Measurements from ENCODE around the gene ELL3. TPM values are rescaled to one million over a fixed set of nuclear protein-coding genes. Genes with fewer than 3 reads are reported as not detected.
"Not testable (repeated sequence)": the region's sequence is repeated elsewhere in the genome, so short reads cannot be mapped to it uniquely, and the experiment has no call there.

ELL3 gene, protein sequence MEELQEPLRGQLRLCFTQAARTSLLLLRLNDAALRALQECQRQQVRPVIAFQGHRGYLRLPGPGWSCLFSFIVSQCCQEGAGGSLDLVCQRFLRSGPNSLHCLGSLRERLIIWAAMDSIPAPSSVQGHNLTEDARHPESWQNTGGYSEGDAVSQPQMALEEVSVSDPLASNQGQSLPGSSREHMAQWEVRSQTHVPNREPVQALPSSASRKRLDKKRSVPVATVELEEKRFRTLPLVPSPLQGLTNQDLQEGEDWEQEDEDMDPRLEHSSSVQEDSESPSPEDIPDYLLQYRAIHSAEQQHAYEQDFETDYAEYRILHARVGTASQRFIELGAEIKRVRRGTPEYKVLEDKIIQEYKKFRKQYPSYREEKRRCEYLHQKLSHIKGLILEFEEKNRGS
- 1.2 and 4.3 TPM in 2 replicates for total RNA-seq (2014; rRNA removed; shearing (Covaris generic))

DNA sequence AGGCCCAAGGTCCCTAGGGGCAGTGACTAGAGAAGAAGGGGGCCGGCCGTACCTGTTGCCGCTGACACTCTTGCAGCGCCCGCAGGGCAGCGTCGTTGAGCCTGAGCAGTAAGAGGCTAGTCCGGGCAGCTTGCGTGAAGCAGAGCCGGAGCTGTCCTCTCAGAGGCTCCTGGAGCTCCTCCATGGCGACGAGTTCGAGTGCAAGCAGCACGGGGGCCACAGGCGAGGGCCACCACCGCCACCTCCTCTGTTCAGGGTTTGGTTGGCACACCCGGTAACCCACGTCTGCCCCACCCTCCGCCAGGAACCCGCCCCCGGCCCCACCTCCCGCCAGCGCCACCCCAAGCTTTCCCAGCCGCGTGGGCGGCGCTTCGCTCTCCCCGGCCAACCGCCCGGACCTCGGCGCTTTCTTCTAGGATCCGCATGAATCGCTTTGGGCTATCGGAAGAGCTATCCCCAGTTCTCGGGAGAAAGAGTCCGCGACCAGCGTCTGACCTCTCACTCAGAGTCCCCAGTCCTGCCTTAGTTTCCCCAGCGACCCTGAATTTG is at the start of gene ELL3:
Gene ELL3, minus strand, starts transcription at position 249 of the 549 bp plus-strand sequence. Its CDS starts 65 bp downstream, at position 184.
- DNase-seq (ENCODE audit: low read depth), result peak; percentile 82

DNA sequence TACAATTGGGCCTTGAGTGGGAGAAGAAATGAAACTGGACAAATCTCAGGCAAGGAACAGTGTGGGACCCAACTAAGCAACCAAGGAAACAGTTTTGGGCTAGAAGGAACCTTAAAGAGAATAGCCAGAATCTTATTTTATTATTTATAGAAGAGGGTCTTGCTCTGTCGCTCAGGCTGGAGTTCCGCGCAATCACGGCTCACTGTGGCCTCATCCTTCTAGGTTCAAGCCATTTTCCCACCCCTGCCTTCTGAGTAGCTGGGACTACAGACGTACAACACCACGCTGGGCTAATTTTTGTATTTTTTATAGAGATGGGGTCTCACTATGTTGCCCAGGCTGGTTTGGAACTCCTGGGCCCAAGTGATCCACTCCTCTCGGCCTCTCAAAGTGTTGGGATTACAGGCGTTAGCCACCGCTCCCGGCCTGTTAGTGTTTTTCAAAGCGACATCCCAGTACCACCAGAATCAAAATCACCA is 49.3 kb upstream of the ELL3 start:
- no peak for DNase-seq (ENCODE audit: low read depth)

DNA sequence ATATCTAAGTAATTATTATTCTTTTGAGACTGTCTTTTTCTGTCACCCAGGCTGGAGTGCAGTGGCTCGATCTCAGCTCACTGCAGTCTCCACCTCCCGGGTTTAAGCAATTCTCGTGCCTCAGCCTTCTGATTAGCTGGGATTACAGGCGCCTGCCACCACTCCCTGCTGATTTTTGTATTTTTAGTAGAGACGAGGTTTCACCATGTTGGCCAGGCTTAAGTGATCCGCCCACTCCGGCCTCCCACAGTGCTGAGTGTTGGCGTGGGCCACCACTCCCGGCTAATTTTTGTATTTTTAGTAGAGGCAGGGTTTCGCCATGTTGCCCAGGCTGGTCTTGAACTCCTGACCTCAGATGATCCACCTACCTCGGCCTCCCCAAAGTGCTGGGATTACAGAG is 48.5 kb upstream of the ELL3 start:
- not testable (repeated sequence) for DNase-seq (ENCODE audit: low read depth)

DNA sequence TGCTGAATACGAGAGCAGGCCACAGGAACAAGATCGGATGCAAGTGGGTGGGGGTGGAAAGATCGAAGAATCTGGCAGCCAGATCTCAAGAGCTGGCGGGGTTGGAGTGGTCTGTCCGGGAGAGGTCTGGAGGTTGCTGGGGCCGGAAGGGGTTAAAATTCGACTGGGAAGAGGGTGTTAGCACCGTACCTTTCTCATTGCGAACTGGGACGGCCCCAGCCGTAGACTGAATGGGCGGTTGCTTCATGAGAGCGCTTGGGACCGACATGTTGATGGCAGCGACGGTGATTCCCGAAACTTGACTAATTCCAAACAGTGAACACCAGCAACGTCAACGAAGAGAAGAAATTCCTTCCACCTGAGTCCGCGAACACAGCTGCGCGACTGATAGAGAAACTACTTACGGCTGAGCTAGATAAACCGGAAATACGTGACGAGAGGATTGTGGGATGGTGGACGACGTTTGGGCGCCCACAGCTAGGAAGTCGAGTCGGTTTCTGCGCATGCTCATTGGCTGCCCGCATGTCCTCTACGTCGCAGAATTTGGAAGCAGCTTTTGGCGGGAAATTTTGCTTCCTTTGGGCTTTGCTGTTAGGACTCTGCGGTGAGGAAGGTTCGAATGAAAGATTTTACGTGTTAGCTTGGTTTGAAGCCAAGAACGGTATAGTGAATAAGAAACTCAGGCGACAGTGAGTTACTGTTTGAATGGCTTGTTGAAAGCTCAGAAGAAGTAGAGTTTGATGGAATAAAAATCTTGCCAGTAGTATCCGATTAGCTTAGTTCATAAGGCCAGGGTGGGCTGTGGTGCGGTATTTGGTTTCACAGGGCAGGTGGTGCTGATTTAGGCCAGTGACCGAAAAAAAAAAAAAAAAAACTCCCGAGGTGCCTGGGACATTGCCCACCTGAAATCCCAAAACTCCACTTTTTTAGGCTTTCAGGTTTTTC is 47.8 kb upstream of the ELL3 start, which contains the start of gene MFAP1:
Gene MFAP1, minus strand, starts transcription at position 389 of the 945 bp plus-strand sequence. Its CDS starts 121 bp downstream, at position 268.
- DNase-seq (ENCODE audit: low read depth), result peak; percentile 98

DNA sequence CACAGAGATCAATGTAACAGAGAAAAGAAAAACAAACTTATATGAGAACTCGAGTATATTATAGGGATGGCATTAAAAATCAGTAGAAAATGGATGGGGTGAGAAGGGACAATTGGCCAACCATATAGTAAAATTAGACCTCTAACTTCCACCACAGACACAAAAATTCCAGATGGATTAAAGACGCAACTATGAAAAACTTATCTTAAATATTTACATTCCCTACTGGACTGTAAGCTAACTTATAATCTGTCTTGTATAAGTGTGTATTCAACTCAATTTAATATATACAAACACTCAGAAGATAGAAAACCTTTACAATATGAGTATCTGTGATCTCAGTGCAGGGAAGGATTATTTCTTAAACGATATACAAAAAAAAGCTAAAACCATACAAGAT is 44.7 kb upstream of the ELL3 start:
- no peak for DNase-seq (ENCODE audit: low read depth)

DNA sequence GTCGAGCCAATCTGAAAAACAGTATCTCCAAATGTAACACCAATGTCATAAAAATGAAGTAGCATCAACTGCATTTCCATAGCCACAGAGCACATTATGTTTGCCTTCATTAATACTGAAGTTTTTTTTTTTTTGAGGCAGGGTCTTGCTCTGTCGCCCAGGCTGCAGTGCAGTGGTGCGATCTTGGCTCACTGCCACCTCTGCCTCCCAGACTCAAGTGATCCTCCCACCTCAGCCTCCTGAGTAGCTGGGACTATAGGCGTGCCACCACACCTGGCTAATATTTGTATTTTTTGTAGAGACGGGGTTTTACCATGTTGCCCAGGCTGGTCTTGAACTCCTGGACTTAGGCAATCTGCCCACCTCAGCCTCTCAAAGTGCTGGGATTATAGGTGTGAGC is 38.3 kb upstream of the ELL3 start:
- not testable (repeated sequence) for DNase-seq (ENCODE audit: low read depth)

DNA sequence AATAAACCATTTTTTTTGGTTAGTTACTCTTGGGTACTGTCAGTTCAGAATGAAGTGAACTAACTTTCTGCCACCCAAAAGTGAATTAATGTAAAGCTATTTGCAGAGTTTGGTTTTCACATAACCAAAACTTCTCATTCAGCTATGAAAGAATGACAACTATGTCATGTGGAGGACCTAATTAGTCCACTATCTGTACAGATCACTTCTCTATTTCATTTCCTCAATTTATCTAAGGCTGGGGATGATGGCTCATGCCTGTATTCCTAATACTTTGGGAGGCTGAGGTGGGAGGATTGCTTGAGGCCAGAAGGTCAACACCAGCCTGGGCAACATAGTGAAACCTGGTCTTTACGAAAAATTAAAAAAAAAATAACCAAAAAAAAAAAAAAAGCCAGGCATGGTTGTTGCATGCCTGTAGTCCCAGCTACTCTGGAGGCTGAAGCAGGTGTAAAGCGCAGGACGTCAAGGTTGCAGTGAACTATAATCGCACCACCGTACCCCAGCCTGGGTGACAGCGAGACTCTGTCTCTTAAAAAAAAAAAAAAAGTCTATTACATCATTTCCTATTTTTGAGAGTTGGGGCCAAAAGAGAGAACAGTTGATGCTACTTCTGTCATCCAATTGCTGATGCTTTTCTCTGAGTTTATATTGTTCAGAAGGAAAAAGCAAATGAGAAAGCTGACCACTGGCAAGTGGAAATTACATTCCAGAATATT is 32.4 kb upstream of the ELL3 start:
- DNase-seq (ENCODE audit: low read depth), result no peak

DNA sequence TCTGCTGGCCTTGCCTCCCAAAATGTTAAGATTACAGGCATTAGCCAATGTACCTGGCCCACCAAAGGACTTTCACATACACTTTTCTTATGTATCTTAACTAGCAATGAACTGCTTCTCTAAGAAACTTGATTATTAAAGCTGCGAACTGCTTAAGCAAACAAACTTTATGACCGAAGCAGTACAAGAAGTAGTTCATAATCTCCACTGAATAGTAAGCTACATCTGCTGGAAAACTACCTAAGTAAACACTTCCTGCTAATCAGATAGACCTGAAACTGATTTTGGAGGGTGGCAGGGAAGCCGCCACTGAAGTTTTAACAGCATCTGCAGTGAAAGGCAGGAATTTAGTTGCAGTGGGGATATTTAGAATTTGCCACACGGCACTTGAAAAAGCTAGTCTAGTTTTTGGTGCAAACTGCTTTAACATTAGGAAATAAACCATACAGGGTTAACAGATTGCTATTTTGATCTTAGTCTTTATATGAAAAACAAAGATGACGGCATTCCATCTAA is 31.7 kb upstream of the ELL3 start:
- DNase-seq (ENCODE audit: low read depth), result no peak

DNA sequence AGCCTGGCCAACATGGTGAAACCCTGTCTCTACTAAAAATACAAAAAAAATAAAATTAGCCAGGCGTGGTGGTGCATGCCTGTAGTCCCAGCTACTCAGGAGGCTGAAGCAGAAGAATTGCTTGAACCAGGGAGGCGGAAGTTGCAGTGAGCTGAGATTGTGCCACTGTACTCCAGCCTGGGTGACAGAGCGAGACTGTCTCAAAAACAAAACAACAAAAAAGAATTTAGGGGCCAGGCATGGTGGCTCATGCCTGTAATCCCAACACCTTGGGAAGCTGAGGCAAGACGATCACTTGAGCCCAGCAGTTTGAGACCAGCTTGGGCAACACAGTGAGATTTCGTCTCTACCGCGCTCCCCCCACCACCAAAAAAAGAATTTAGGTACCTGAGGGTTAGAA is 25.9 kb upstream of the ELL3 start:
- DNase-seq (ENCODE audit: low read depth), result not testable (repeated sequence)

DNA sequence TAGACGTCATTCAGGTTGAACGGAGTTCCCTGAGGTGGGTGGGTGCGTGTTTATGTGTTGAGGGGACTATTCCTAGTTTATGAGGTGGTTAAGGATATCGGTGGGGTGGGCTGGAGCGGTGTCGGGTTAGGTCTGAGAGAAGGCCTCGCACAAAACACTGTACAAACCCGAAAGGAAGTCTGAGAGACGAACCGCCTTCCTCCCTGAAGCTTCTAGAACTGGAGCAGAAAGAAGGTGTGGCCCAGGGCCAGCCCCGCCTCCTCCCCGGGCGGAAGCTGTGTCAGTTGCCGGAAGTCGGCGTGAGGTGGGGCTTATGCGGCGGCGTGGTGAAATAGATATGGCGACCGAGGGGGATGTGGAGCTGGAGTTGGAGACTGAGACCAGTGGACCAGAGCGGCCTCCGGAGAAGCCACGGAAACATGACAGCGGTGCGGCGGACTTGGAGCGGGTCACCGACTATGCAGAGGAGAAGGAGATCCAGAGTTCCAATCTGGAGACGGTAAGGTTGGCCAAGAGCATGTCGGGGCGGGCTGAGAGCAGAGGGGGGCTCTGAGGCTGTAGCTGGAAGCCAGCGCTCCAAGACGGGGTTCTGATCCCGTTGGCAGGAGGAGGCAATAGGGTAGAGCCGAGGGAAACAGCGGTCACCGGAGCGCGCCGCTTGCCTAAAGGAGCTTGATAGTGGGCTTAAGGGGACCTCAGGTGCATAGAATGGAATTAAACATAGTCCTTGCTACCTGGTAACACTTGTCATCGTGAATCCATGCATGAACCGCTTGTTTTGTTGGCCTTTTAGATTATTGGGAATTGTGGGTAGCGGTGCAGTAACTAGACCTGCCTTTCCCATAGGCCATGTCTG is 23.7 kb upstream of the ELL3 start, which contains the start of gene HYPK:
Gene HYPK, plus strand, starts transcription at position 314 of the 856 bp plus-strand sequence. Its CDS starts 24 bp downstream, at position 338.
- DNase-seq (ENCODE audit: low read depth), result peak; percentile 88

DNA sequence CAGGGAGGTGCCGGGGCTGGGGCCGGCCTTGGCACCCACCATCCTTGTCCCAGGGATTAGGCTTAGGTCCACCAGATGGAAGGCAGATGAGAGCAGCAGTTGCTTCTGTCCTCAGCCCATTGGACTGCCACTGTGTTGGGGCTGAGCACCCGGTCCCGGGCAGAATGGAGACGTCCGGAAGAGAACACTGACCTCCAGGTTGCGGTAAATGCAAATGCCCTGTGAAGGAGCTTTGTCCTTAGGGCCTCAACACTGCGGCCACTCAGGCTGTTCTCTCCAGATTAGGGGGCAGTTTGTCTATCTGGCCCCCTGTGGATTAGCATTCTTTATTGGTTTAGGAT is 23.1 kb upstream of the ELL3 start, which contains the start of gene SERINC4:
Gene SERINC4, minus strand, starts transcription at position 276 of the 341 bp plus-strand sequence. Its CDS starts 234 bp downstream, at position 42.
- no peak for DNase-seq (ENCODE audit: low read depth)

DNA sequence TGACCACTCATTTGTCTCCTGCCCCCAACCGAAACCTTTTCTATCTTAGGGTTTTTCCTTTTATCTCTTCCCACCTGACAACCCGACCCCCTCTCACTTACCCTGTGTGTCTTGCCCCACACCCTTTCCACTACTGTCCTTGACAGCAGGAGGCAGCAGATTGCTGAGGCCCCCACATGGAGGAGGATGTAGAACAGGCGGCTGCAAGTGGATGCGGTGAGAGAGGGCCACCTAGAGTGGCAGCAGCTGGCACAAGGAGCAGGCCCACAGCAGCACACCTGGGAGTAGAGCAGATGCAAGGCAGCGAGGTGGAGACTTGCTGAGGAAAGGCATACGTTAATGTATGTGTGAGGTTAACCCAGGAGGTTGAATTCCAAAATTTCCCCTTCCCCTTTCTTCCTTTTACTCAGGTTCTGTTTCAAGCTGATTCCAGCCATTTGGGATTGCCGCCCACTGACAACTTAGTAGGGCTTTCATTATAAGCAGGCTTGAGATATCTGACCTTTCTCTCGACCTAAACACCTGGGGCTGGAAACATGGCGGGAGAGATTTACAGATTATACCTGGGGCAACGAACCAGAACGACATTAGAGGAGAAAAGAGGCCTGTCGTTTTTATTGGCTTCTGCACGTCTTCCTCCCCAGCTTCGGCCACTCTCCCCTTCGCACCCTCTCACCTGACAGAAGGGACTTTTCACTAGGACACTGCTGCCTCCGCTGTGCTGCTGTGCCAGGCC is 22.6 kb upstream of the ELL3 start:
- DNase-seq (ENCODE audit: low read depth), result no peak

DNA sequence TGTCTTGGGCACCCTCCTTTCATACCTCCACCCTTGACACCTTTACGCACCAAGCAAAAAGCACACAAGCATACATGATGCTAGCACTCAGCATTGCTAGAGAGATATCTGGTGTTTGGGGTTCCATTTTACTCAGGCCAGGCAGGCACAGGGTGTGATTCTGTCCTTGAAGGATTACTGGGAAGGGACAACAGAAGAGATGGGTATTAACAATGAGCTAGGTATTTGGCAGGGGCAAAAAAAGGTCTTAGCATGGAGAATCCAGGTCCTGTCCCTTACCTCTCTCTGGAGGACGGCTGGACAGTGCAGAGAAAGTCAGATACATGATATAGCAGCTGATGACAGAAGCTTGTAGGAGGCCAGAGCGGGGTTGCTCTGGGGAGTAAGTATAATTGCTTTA is 19.8 kb upstream of the ELL3 start:
- DNase-seq (ENCODE audit: low read depth), result no peak

DNA sequence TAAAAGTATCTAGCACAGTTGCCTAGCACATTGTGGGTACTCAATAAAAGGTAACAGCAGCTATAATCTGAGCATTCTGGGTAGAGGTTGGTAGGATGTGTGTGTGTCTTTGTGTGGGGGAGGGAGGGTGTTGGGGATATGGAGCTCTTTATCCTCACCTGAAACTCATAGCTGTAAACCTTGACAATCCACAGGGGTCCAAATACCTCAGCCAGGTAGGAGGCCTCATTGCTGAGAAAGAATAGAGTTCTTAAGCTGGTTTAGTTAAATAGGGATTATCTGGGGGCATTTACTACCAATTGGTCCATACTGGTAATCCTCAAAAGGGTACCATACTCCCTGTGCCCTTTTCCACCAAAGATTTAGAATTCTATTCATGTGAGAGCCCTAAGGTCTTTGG is 19.2 kb upstream of the ELL3 start:
- DNase-seq (ENCODE audit: low read depth), result no peak

DNA sequence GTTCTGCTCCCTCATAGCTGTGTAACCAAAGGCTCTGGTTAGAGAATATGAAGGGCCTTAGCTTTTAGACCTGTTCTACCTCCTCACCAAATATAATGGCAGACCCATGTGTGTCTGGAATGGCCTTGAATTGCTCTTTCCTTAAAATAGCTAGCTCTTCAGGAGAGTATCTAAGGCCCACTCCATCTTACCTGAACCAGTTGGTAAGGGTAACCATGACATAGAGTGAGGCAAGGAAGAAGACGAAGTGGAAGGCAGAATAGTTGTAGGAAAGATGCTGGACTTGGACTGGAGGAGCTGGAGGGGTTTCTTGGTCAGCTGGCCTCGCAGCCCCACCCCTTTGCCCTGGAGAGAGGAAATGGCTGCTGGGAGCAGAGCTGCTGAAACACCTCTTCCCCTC is 18.4 kb upstream of the ELL3 start:
- no peak for DNase-seq (ENCODE audit: low read depth)

DNA sequence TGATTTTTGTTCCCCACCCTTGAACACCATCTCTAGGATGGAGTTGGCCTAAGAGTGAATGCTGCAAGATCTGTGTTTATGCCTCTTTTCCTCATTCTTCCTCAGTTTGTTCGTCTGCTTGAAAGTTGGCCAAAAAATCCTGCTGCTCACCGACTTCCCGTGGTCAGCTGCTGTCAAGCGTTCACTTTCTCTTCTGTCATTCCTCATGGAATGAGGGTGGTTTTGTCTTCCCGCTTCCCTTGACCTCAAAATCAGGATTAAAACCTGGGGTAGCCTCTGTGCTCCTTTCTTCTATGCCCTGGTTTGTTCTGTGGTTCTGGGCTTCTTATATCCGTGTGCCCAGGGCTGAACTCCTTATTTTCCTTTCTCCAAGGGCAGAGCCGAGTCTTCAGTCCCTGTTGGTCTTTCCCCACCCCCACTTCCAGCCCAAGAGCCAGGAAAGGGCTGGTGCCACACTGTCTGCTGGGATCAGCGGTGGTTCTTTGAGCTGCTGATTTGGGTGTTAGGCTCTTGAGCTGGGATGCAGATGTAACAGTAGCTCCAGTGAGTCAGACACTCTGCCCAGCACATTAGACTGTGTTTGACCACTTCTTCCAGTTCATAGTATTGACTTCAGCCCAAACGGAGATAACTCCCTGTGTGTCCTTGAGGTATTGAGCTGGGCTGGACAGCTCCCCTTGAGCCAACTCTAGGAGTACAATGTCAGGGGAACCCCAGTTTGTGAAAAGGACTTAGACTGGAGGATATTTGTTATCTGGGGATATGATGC is 17.7 kb upstream of the ELL3 start:
- no peak for DNase-seq (ENCODE audit: low read depth)

DNA sequence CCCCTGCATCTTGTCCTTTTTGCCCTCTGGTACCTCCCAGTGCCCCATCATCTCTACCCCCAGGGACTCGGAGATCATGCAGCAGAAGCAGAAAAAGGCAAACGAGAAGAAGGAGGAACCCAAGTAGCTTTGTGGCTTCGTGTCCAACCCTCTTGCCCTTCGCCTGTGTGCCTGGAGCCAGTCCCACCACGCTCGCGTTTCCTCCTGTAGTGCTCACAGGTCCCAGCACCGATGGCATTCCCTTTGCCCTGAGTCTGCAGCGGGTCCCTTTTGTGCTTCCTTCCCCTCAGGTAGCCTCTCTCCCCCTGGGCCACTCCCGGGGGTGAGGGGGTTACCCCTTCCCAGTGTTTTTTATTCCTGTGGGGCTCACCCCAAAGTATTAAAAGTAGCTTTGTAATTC is 16.9 kb upstream of the ELL3 start:
- DNase-seq (ENCODE audit: low read depth), result no peak

DNA sequence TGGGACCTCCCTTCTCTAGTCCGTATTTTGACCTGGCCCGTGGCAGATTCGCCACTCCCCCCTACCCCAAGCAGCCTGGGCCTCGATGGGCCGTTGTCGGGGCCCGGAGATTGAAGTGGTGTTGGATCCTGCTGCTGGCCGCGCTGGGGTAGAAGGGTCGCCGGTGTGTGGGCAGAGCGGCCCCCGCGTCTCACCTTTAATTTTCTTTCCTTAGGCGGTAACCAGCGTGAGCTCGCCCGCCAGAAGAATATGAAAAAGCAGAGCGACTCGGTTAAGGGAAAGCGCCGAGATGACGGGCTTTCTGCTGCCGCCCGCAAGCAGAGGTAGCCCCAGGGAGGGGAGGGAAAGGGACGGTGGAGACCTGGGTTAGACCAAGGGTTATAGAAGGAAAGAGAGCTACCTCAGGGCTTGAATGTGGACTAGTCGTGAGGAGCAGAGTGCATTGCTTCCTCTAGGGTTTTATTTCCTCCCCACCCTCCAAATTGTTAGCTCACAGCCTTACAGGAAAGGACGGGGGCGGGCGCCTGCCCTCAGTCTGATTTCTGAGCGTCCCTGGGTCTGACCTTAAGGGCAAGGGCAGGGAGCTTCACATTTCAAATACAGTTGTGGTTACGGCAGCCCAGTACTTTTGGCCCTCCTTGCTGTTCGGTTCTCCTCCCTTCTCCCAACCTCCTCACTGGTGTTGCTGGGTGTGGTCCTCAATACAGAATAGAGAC is 16.2 kb upstream of the ELL3 start:
- peak; percentile 31 for DNase-seq (ENCODE audit: low read depth)
